Peyer's patch (tissue), 4 donors: ENCODE results near the gene MTFR1L. TPM values are rescaled to one million over a fixed set of nuclear protein-coding genes. Genes with fewer than 3 reads are reported as not detected.
A peak's percentile ranks its signal among the peaks of the same experiment; 100 is the strongest.

Experiments
- DNase-seq, 3 donors: peaks; one replicate each; pipeline ENCODE4 v3.0.0-alpha.2; 2017 to 2019
- H3K27ac ChIP-seq, 4 donors: fragments of 200-600 bp; sonication (generic); one replicate each; pipeline ENCODE4 v1.5.1; 2016 to 2019
- H3K27me3 ChIP-seq, 2 donors: fragments of 200-600 bp; sonication (generic); one replicate each; pipeline ENCODE4 v1.5.1; 2019
- H3K36me3 ChIP-seq, 3 donors: fragments of 200-600 bp; sonication (generic); one replicate each; pipeline ENCODE4 v1.5.1; 2016 to 2019
- H3K4me1 ChIP-seq, 4 donors: fragments of 200-600 bp; sonication (generic); one replicate each; pipeline ENCODE4 v1.5.1; 2016 to 2019
- H3K4me3 ChIP-seq, 4 donors: fragments of 200-600 bp; sonication (generic); 1 replicate in 3 of 4; 2 replicates in 1 of 4; pipeline ENCODE4 v1.5.1; 2016 to 2019; ENCODE audit warnings: mild to moderate bottlenecking in 1 of 4
- H3K9me3 ChIP-seq, 4 donors: fragments of 200-600 bp; sonication (generic); one replicate each; pipeline ENCODE4 v1.5.1; 2016 to 2019; ENCODE audit warnings: mild to moderate bottlenecking in 1 of 4
- CTCF ChIP-seq, 6 experiments: fragments of 450-650 bp in 4 of 6; fragments of 200-600 bp in 2 of 6; sonication (generic) in 1 of 6; IDR thresholded peaks; one replicate each; pipeline ENCODE4 v1.5.1; 2017 to 2019; ENCODE audit warnings: antibody characterized with exemption in 6 of 6, mild to moderate bottlenecking in 3 of 6, moderate library complexity in 1 of 6
- POLR2A ChIP-seq, 2 donors: fragments of 450-650 bp; IDR thresholded peaks; one replicate each; pipeline ENCODE4 v1.5.1; 2017; ENCODE audit warnings: antibody characterized with exemption in 2 of 2, mild to moderate bottlenecking in 2 of 2, moderate library complexity in 2 of 2
- total RNA-seq, 4 donors: library from RNA; depleted of rRNA; stranded (reverse); fragments of >200 nt; gene quantifications; one replicate each; pipeline ENCODE4 v1.1.0, GENCODE V29; 2016

The MTFR1L gene
- total RNA-seq, 4 donors from 2014 or later = 122 to 173 (median 131) TPM

GRCh38 chr1:25773441-25774125 lies 46.2 kb upstream of the MTFR1L start:
- no peaks in the 10 kb centered on the region for H3K9me3 ChIP-seq
- no peaks in the 10 kb centered on the region for H3K36me3 ChIP-seq
- peak in 1 of 3 donors; percentile 57 for DNase-seq
- no peaks in the 10 kb centered on the region for H3K27me3 ChIP-seq
- H3K4me3 ChIP-seq = no peak overlapping the region
- H3K4me1 ChIP-seq = peaks cover 0 to 20% (median 11%) of the 10 kb centered on the region in 4 donors
- peak overlapping the region in 1 of 4 donors; percentile 73 for H3K27ac ChIP-seq
- TF ChIP-seq POLR2A (IDR thresholded peaks at IDR 0.05) (no peak), CTCF (IDR thresholded peaks at IDR 0.05) (no peak)

- no peak overlapping the region for H3K4me3 ChIP-seq
- H3K36me3 ChIP-seq = no peaks in the 10 kb centered on the region
- no peaks in the 10 kb centered on the region for H3K9me3 ChIP-seq
- no peak for TF ChIP-seq POLR2A (IDR thresholded peaks at IDR 0.05)
- no peaks in the 10 kb centered on the region for H3K27me3 ChIP-seq
- no peak for DNase-seq
- peak overlapping the region in 1 of 4 donors; percentile 73 for H3K27ac ChIP-seq
- peaks cover 0 to 20% (median 11%) of the 10 kb centered on the region in 4 donors for H3K4me1 ChIP-seq
These were observed 45.4 kb upstream of the MTFR1L start for GRCh38 chr1:25774206-25774803.

GRCh38 chr1:25774921-25775771 lies 44.6 kb upstream of the MTFR1L start:
- Histone ChIP-seq H3K4me3 (no peak overlapping the region), H3K27me3 (no peaks in the 10 kb centered on the region), H3K9me3 (no peaks in the 10 kb centered on the region), H3K36me3 (no peaks in the 10 kb centered on the region), H3K27ac (peak overlapping the region in 2 of 4 donors; percentile 30 to 73), H3K4me1 (peaks cover 0 to 20% (median 11%) of the 10 kb centered on the region in 4 donors)
- peak in 2 of 3 donors; percentile 79 to 85 for DNase-seq
- TF ChIP-seq POLR2A (IDR thresholded peaks at IDR 0.05) (no peak), CTCF (IDR thresholded peaks at IDR 0.05) (no peak)

GRCh38 chr1:25779388-25779787 lies 40.4 kb upstream of the MTFR1L start:
- peaks cover 0 to 12% (median under 1%) of the 10 kb centered on the region in 4 donors for H3K4me1 ChIP-seq
- DNase-seq = no peak
- TF ChIP-seq POLR2A (IDR thresholded peaks at IDR 0.05) (no peak), CTCF (IDR thresholded peaks at IDR 0.05) (no peak)
- H3K36me3 ChIP-seq = no peaks in the 10 kb centered on the region
- H3K4me3 ChIP-seq = no peak overlapping the region
- no peak overlapping the region for H3K27ac ChIP-seq
- H3K27me3 ChIP-seq = no peaks in the 10 kb centered on the region
- no peaks in the 10 kb centered on the region for H3K9me3 ChIP-seq

GRCh38 chr1:25779894-25780293 lies 39.9 kb upstream of the MTFR1L start:
- H3K9me3 ChIP-seq = no peaks in the 10 kb centered on the region
- no peak overlapping the region for H3K4me3 ChIP-seq
- H3K27me3 ChIP-seq = no peaks in the 10 kb centered on the region
- no peaks in the 10 kb centered on the region for H3K36me3 ChIP-seq
- H3K4me1 ChIP-seq = peaks cover 0 to 9% (median 0%) of the 10 kb centered on the region in 4 donors
- DNase-seq = no peak
- TF ChIP-seq CTCF (IDR thresholded peaks at IDR 0.05) (no peak), POLR2A (IDR thresholded peaks at IDR 0.05) (no peak)
- H3K27ac ChIP-seq = no peak overlapping the region
